GM12872 (cell line): ENCODE data around the gene FAM221A.

Experiments
- CTCF ChIP-seq: IDR thresholded peaks from 3 replicates; pipeline ENCODE4 v1.5.1; 2011; ENCODE audit warnings: low read depth, mild to moderate bottlenecking, low read length, moderate library complexity; ENCODE audit not compliant: insufficient read depth

FAM221A gene

GRCh38 chr7:23742051-23742450 is 62.1 kb downstream of the FAM221A start:
- no peak for TF ChIP-seq CTCF

- no peak for TF ChIP-seq CTCF
These were observed 63.2 kb downstream of the FAM221A start for GRCh38 chr7:23743226-23743625.

GRCh38 chr7:23746629-23747028 is 66.6 kb downstream of the FAM221A start:
- TF ChIP-seq CTCF = no peak

- TF ChIP-seq CTCF = no peak
These were observed 71.9 kb downstream of the FAM221A start for GRCh38 chr7:23751852-23752251.
